RCC 7860 (cell line): ENCODE data around the gene ENPP5.
A peak's percentile ranks its signal among the peaks of the same experiment; 100 is the strongest.
"Not testable (repeated sequence)": the region's sequence is repeated elsewhere in the genome, so short reads cannot be mapped to it uniquely, and the experiment has no call there.

Experiments
- DNase-seq: peaks from one replicate; pipeline ENCODE4 v3.0.0-alpha.2; 2015; ENCODE audit warnings: low spot score
- FAIRE-seq: peaks from 2 replicates; lab custom pipeline; 2012; peaks lifted over from hg19 to GRCh38; lab: Jason Lieb, UNC

ENPP5 gene

GRCh38 chr6:46175976-46176375 lies 5.2 kb upstream of the ENPP5 start:
- DNase-seq (no peak), FAIRE-seq (no peak)

GRCh38 chr6:46175446-46175845 lies 4.7 kb upstream of the ENPP5 start:
- FAIRE-seq (no peak), DNase-seq (no peak)

- DNase-seq = no peak
These were observed 4.1 kb upstream of the ENPP5 start for GRCh38 chr6:46174904-46175303.

GRCh38 chr6:46172176-46172575 lies 1.4 kb upstream of the ENPP5 start:
- DNase-seq = no peak
- no peak for FAIRE-seq

More at GRCh38 chr6:46174904-46175303, 4.1 kb upstream of the ENPP5 start:
- no peak for FAIRE-seq

- DNase-seq (no peak), FAIRE-seq (no peak)
These were observed 10.7 kb downstream of the ENPP5 start for GRCh38 chr6:46160102-46160501.

GRCh38 chr6:46159229-46159628 lies 11.6 kb downstream of the ENPP5 start:
- no peak for FAIRE-seq

GRCh38 chr6:46156701-46157100 lies 14.1 kb downstream of the ENPP5 start:
- DNase-seq (no peak), FAIRE-seq (no peak)

More at GRCh38 chr6:46159229-46159628, 11.6 kb downstream of the ENPP5 start:
- DNase-seq = no peak

- not testable (repeated sequence) for FAIRE-seq, DNase-seq
These were observed 21.7 kb downstream of the ENPP5 start for GRCh38 chr6:46149066-46149465.

GRCh38 chr6:46144270-46144669 lies 26.5 kb downstream of the ENPP5 start:
- no peak for FAIRE-seq

GRCh38 chr6:46138281-46138680 lies 32.5 kb downstream of the ENPP5 start:
- no peak for FAIRE-seq
- no peak for DNase-seq

More at GRCh38 chr6:46144270-46144669, 26.5 kb downstream of the ENPP5 start:
- no peak for DNase-seq

GRCh38 chr6:46137387-46137786 lies 33.4 kb downstream of the ENPP5 start:
- FAIRE-seq (no peak), DNase-seq (no peak)

- DNase-seq (no peak), FAIRE-seq (no peak)
These were observed 33.9 kb downstream of the ENPP5 start for GRCh38 chr6:46136831-46137230.

GRCh38 chr6:46135176-46135575 lies 35.6 kb downstream of the ENPP5 start:
- FAIRE-seq (no peak), DNase-seq (no peak)

GRCh38 chr6:46134216-46134615 lies 36.6 kb downstream of the ENPP5 start:
- FAIRE-seq (no peak), DNase-seq (no peak)

GRCh38 chr6:46131291-46131690 lies 39.5 kb downstream of the ENPP5 start:
- not testable (repeated sequence) for FAIRE-seq, DNase-seq

GRCh38 chr6:46130666-46131065 lies 40.1 kb downstream of the ENPP5 start:
- no peak for FAIRE-seq

GRCh38 chr6:46129629-46130511 lies 40.9 kb downstream of the ENPP5 start, which contains the start of gene ENPP4:
Gene ENPP4 (plus strand): TSS chr6:46129989. CDS start chr6:46139584, 9,595 bp downstream.
- FAIRE-seq = no peak
- DNase-seq = peak; percentile 57

More at GRCh38 chr6:46130666-46131065, 40.1 kb downstream of the ENPP5 start:
- no peak for DNase-seq

- no peak for FAIRE-seq
These were observed 41.5 kb downstream of the ENPP5 start for GRCh38 chr6:46129291-46129628.

GRCh38 chr6:46128476-46128875 lies 42.3 kb downstream of the ENPP5 start:
- FAIRE-seq (no peak), DNase-seq (no peak)

More at GRCh38 chr6:46129291-46129628, 41.5 kb downstream of the ENPP5 start:
- DNase-seq = no peak

GRCh38 chr6:46119679-46120078 lies 51.1 kb downstream of the ENPP5 start:
- not testable (repeated sequence) for DNase-seq, FAIRE-seq

- FAIRE-seq (no peak), DNase-seq (no peak)
These were observed 51.9 kb downstream of the ENPP5 start for GRCh38 chr6:46118836-46119235.

GRCh38 chr6:46118157-46118556 lies 52.6 kb downstream of the ENPP5 start:
- FAIRE-seq (no peak), DNase-seq (no peak)
